Uterus (tissue), 2 donors: Measurements from ENCODE around the gene SH3PXD2A.

Experiments used
- POLR2A ChIP-seq, 2 donors: fragments of 450-650 bp; IDR thresholded peaks; one replicate each; pipeline ENCODE4 v1.6.1; 2016; ENCODE audit warnings: antibody characterized with exemption in 2 of 2, mild to moderate bottlenecking in 1 of 2, moderate library complexity in 1 of 2
- TF ChIP-seq, protein P1 (sequence below), 4 experiments: fragments of 200-600 bp in 2 of 4; fragments of 450-650 bp in 2 of 4; sonication (generic) in 2 of 4; IDR thresholded peaks; one replicate each; pipeline ENCODE4 v1.5.1; 2016 to 2019; ENCODE audit warnings: antibody characterized with exemption in 4 of 4, mild to moderate bottlenecking in 2 of 4, moderate library complexity in 1 of 4

DNA sequence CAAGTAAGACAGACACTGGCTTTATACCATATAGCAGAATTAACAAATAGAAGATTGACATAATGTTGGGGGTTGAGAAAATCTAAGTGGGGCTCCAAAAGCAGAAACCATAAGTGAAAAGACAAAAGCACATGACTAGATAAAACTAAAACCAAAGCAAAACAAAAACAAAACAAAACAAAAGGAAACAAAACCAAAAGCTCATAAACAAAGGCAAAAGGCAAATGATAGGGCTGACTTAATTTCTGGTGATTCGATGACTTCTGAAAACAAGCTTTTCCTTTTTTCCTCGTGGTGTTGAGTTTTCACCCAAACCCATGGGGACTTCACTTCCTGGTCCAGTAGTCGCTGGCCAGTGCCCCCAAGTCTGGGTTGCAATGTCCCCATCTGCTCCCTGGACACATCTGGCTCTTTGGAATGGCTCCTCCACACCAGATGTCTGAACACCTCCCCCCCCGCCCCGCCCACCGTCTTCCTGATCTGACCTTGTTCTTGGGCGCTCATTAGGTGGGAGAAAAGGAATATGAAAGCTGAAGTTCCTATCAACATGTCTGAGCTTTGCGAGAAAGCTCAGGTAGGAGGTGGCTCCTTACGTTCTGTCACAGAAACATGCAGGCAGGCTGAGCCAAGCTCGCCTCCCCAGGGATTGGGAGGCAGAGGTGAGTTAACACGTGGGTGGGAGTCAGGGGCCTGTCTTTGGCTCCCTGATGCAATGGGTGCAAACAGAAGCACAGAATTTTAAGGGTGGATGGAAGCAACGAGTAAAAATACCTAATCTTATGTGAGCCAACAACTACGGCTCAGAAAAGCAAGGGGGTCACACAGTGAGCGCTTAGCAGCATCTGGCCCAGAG lies 240.8 kb downstream of the SH3PXD2A start:
- no peak for TF ChIP-seq POLR2A (IDR thresholded peaks at IDR 0.05)
- TF ChIP-seq, protein P1, sequence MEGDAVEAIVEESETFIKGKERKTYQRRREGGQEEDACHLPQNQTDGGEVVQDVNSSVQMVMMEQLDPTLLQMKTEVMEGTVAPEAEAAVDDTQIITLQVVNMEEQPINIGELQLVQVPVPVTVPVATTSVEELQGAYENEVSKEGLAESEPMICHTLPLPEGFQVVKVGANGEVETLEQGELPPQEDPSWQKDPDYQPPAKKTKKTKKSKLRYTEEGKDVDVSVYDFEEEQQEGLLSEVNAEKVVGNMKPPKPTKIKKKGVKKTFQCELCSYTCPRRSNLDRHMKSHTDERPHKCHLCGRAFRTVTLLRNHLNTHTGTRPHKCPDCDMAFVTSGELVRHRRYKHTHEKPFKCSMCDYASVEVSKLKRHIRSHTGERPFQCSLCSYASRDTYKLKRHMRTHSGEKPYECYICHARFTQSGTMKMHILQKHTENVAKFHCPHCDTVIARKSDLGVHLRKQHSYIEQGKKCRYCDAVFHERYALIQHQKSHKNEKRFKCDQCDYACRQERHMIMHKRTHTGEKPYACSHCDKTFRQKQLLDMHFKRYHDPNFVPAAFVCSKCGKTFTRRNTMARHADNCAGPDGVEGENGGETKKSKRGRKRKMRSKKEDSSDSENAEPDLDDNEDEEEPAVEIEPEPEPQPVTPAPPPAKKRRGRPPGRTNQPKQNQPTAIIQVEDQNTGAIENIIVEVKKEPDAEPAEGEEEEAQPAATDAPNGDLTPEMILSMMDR (IDR thresholded peaks at IDR 0.05): no peak
